PC-3 (cell line): Measurements from ENCODE around the gene ACVR2A. TPM values are rescaled to one million over a fixed set of nuclear protein-coding genes. Genes with fewer than 3 reads are reported as not detected.

Source experiments
- ATAC-seq: fragments of 200-7000 bp; cut with Tn5 transposase; 2 replicates; pipeline ENCODE4 v1.9.1; 2020; ENCODE audit warnings: mild to moderate bottlenecking, moderate library complexity
- BruUV-seq: library from RNA; stranded (reverse); fragments of 400-500 nt; replicated peaks from 2 replicates; lab custom pipeline; 2021; lab: Mats Ljungman, UMichigan
- CTCF ChIA-PET: fragments of 300-600 bp; sonication (Branson Sonifier 250); formaldehyde crosslinking; loops from one replicate; lab custom pipeline; 2022; ENCODE audit warnings: antibody characterized with exemption; lab: Charles Lee
- POLR2A ChIA-PET: fragments of 300-600 bp; sonication (Branson Sonifier 250); formaldehyde crosslinking; loops from one replicate; lab custom pipeline; 2022; ENCODE audit warnings: antibody characterized with exemption; ENCODE audit not compliant: unreplicated experiment; lab: Charles Lee
- DNase-seq: peaks from one replicate; pipeline ENCODE4 v3.0.0-alpha.2; 2015
- H2AFZ ChIP-seq: fragments of 300-600 bp; sonication (generic); 2 replicates; pipeline ENCODE4 v1.6.0; 2016; ENCODE audit warnings: antibody characterized with exemption, low read length
- H3F3A ChIP-seq: fragments of 300-600 bp; sonication (generic); one replicate; pipeline ENCODE4 v1.6.0; 2017; ENCODE audit warnings: antibody characterized with exemption, low read length, control low read depth, mild to moderate bottlenecking; ENCODE audit not compliant: unreplicated experiment
- H3K27ac ChIP-seq: fragments of 300-600 bp; sonication (generic); 2 replicates; pipeline ENCODE4 v1.5.1; 2016; ENCODE audit warnings: mild to moderate bottlenecking, low read length
- H3K27me3 ChIP-seq: fragments of 300-600 bp; sonication (generic); 2 replicates; pipeline ENCODE4 v1.6.1; 2016; ENCODE audit warnings: low read length, mixed read lengths
- H3K36me3 ChIP-seq: fragments of 300-600 bp; sonication (generic); 2 replicates; pipeline ENCODE4 v1.6.1; 2016; ENCODE audit warnings: low read depth, mixed run types, low read length, mixed read lengths
- H3K4me1 ChIP-seq: fragments of 300-600 bp; sonication (generic); 2 replicates; pipeline ENCODE4 v1.5.1; 2016; ENCODE audit warnings: low read length; ENCODE audit not compliant: insufficient read depth
- H3K4me2 ChIP-seq: fragments of 300-600 bp; sonication (generic); 2 replicates; pipeline ENCODE4 v1.6.0; 2016; ENCODE audit warnings: low read length
- H3K4me3 ChIP-seq: fragments of 300-600 bp; sonication (generic); 2 replicates; pipeline ENCODE4 v1.5.1; 2016; ENCODE audit warnings: mild to moderate bottlenecking, low read length, mixed read lengths
- H3K79me2 ChIP-seq: fragments of 300-600 bp; sonication (generic); 2 replicates; pipeline ENCODE4 v1.6.1; 2017; ENCODE audit warnings: low read length, mixed read lengths
- H3K9ac ChIP-seq: fragments of 300-600 bp; sonication (generic); 2 replicates; pipeline ENCODE4 v1.6.0; 2016; ENCODE audit warnings: mild to moderate bottlenecking, low read length
- H3K9me2 ChIP-seq: fragments of 300-600 bp; sonication (generic); replicated peaks from 2 replicates; pipeline ENCODE4 v1.6.1; 2016; ENCODE audit warnings: mixed run types, low read length, mixed read lengths
- H3K9me3 ChIP-seq: fragments of 300-600 bp; sonication (generic); 2 replicates; pipeline ENCODE4 v1.6.1; 2016; ENCODE audit warnings: low read length, mixed read lengths
- H4K20me1 ChIP-seq: fragments of 300-600 bp; sonication (generic); 2 replicates; pipeline ENCODE4 v1.6.1; 2016; ENCODE audit warnings: low read length, mixed read lengths
- EZH2 ChIP-seq: fragments of 300-600 bp; sonication (generic); IDR thresholded peaks from one replicate; pipeline ENCODE4 v1.6.1; 2017; ENCODE audit warnings: antibody characterized with exemption, mild to moderate bottlenecking, low read length; ENCODE audit not compliant: unreplicated experiment
- EZH2phosphoT487 ChIP-seq: fragments of 300-600 bp; sonication (generic); IDR thresholded peaks from 2 replicates; pipeline ENCODE4 v1.6.1; 2018; ENCODE audit warnings: mild to moderate bottlenecking, antibody characterized with exemption, low read length, borderline replicate concordance
- intact Hi-C: fragments of 100-400 bp; cut with micrococcal nuclease; formaldehyde crosslinking; loops from 2 replicates; pipeline ENCODE4 v1.9.0; 2023
- total RNA-seq: library from RNA; depleted of rRNA; stranded (reverse); fragments of >200 nt; gene quantifications from 2 replicates; pipeline ENCODE4 v1.2.3, GENCODE V29; 2014
- TF ChIP-seq, protein P1 (sequence below): fragments of 300-600 bp; sonication (generic); conservative IDR thresholded peaks from 2 replicates; pipeline ENCODE4 v1.5.1; 2017; ENCODE audit warnings: antibody characterized with exemption, low read depth, mild to moderate bottlenecking, low read length

Gene ACVR2A
- total RNA-seq, 1 experiment from 2014 or later: 6.5 TPM

- POLR2A ChIA-PET: no interaction called here
- H3K4me2 ChIP-seq: peak overlapping the region; percentile 84
Observed at GRCh38 chr2:147847746-147848391, 3.0 kb downstream of the ACVR2A start.

DNA sequence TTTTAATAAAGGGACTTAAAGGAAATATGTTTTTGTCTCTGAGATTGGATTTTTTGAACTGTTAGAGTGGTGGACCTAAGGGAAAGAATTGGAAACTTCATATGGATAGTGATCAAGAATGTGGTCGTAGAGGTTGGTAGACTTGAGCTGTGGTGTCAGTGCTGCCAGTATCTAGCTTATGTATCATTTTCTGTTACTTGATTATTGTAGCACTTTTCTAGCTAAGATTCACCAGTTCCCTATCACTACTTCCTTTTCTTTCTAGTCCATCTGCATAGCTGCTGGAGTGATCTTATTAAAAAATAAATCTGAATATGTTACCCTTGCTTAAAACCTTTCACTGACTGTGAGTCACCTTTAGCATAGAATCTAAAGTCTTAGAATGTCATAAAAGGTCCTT, 6.0 kb downstream of the ACVR2A start:
- intact Hi-C loops: no loop called here
- H3K79me2 ChIP-seq: peaks cover 99% of the 10 kb centered on the region
- DNase-seq: no peak

More at GRCh38 chr2:147847746-147848391, 3.0 kb downstream of the ACVR2A start:
- Histone ChIP-seq H3K79me2 (peaks cover 81% of the 10 kb centered on the region), H3F3A (no peaks in the 10 kb centered on the region), H3K9me3 (no peaks in the 10 kb centered on the region), H3K27ac (no peak overlapping the region), H3K36me3 (no peaks in the 10 kb centered on the region), H2AFZ (no peak overlapping the region), H3K4me1 (peaks cover 20% of the 10 kb centered on the region), H4K20me1 (peaks cover 21% of the 10 kb centered on the region; the same call in 1 of the 2 replicates), H3K9ac (no peak overlapping the region), H3K27me3 (no peaks in the 10 kb centered on the region), H3K9me2 (no peaks in the 10 kb centered on the region), H3K4me3 (peak overlapping the region; percentile 94)
- CTCF ChIA-PET: no interaction called here
- BruUV-seq: TSS peak; percentile 0
- intact Hi-C loops: loop anchor here (2.0 to 10.0 kb wide), 5 partner anchors 63 to 431 kb away; partner anchors contain the start of genes MBD5 and ORC4
- DNase-seq (no peak), ATAC-seq (no peak)
- TF ChIP-seq EZH2: no peak

DNA sequence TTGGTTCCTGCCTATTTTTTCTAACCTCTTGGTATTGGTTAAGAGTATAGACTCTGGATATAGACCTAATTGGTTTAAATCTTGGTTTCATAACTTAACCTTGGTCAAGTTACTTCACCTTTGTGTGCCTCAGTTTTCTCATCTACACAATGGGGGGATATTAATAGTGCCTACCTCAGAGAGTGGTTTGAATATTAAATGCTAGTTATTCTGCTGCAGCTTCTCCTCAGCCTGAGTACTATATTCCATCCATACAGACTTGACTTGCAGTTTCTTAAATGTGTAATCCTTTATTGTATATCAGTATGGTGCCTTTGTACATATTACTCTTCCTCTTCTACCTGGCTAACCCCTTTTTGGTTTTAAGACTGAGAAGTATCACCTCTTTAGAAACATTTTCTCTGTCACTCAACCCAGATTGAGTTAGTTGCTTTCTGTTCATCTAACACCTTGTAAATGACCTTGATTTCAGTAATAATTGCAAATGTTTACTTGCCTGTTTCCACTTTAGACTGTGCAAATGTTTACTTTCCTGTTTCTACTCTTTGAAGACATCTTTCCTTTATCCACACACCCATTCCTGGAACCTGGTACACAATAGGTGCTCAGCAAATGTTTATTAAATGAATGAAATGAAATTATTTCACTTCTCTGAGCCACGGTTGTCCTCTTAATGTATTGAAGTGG, 6.6 kb downstream of the ACVR2A start:
- ATAC-seq: no peak
- Histone ChIP-seq H3K4me1 (peaks cover 13% of the 10 kb centered on the region), H4K20me1 (0 out of 2 replicates have a peak, but pooled peaks cover 15% of the 10 kb centered on the region), H3F3A (no peaks in the 10 kb centered on the region), H2AFZ (no peak overlapping the region), H3K4me2 (no peak overlapping the region), H3K4me3 (no peak overlapping the region), H3K9me3 (no peaks in the 10 kb centered on the region), H3K27ac (no peak overlapping the region), H3K79me2 (peaks cover 99% of the 10 kb centered on the region), H3K9ac (no peak overlapping the region), H3K27me3 (no peaks in the 10 kb centered on the region), H3K36me3 (no peaks in the 10 kb centered on the region), H3K9me2 (no peaks in the 10 kb centered on the region)
- CTCF ChIA-PET: no interaction called here
- intact Hi-C loops: no loop called here
- TF ChIP-seq EZH2: no peak
- TF ChIP-seq, protein P1, sequence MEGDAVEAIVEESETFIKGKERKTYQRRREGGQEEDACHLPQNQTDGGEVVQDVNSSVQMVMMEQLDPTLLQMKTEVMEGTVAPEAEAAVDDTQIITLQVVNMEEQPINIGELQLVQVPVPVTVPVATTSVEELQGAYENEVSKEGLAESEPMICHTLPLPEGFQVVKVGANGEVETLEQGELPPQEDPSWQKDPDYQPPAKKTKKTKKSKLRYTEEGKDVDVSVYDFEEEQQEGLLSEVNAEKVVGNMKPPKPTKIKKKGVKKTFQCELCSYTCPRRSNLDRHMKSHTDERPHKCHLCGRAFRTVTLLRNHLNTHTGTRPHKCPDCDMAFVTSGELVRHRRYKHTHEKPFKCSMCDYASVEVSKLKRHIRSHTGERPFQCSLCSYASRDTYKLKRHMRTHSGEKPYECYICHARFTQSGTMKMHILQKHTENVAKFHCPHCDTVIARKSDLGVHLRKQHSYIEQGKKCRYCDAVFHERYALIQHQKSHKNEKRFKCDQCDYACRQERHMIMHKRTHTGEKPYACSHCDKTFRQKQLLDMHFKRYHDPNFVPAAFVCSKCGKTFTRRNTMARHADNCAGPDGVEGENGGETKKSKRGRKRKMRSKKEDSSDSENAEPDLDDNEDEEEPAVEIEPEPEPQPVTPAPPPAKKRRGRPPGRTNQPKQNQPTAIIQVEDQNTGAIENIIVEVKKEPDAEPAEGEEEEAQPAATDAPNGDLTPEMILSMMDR: no peak
- TF ChIP-seq EZH2phosphoT487: no peak
- POLR2A ChIA-PET: no interaction called here
- no TSS peak for BruUV-seq
- DNase-seq: no peak

More for the DNA sequence above, 6.0 kb downstream of the ACVR2A start:
- Histone ChIP-seq H2AFZ (no peak overlapping the region), H3K9me3 (no peaks in the 10 kb centered on the region), H3K27ac (no peak overlapping the region), H3K4me3 (no peak overlapping the region), H3F3A (no peaks in the 10 kb centered on the region), H3K4me1 (peaks cover 13% of the 10 kb centered on the region), H3K4me2 (no peak overlapping the region), H3K27me3 (no peaks in the 10 kb centered on the region), H3K9ac (no peak overlapping the region), H4K20me1 (0 out of 2 replicates have a peak, but pooled peaks cover 17% of the 10 kb centered on the region), H3K36me3 (no peaks in the 10 kb centered on the region), H3K9me2 (no peaks in the 10 kb centered on the region)
- no TSS peak for BruUV-seq
- POLR2A ChIA-PET: no interaction called here
- TF ChIP-seq EZH2phosphoT487 (no peak), EZH2 (no peak)
- TF ChIP-seq, protein P1: no peak
- CTCF ChIA-PET: no interaction called here
- ATAC-seq: no peak
